MCF 10A (cell line): Measurements from ENCODE around the gene FMNL2. TPM values are rescaled to one million over a fixed set of nuclear protein-coding genes. Genes with fewer than 3 reads are reported as not detected.
A peak's percentile ranks its signal among the peaks of the same experiment; 100 is the strongest.

Experiments
- BruUV-seq: library from RNA; stranded (reverse); fragments of 400-500 nt; replicated peaks from 2 replicates; lab custom pipeline; 2021; lab: Mats Ljungman, UMichigan
- CTCF ChIA-PET: fragments of 300-600 bp; sonication (Branson Sonifier 250); formaldehyde crosslinking; extraction: SDS; loops from one replicate; lab custom pipeline; 2021; ENCODE audit warnings: antibody characterized with exemption, inconsistent platforms; lab: Yijun Ruan, JAX
- POLR2A ChIA-PET: fragments of 300-600, 350-650 bp; sonication (Branson Sonifier 250); formaldehyde crosslinking; extraction: SDS; loops from one replicate; lab custom pipeline; 2020; ENCODE audit warnings: antibody characterized with exemption, inconsistent platforms; lab: Yijun Ruan, JAX
- DNase-seq: peaks from one replicate; pipeline ENCODE4 v3.0.0-alpha.2; 2018; ENCODE audit not compliant: unreplicated experiment
- H3K27ac Mint-ChIP-seq: one replicate; pipeline ENCODE4 v1.8.0; 2022; ENCODE audit warnings: mild to moderate bottlenecking, low read depth, mixed read lengths; ENCODE audit not compliant: unreplicated experiment
- H3K27me3 Mint-ChIP-seq: one replicate; pipeline ENCODE4 v1.8.0; 2022; ENCODE audit warnings: mixed read lengths; ENCODE audit not compliant: insufficient read depth, unreplicated experiment
- H3K36me3 Mint-ChIP-seq: one replicate; pipeline ENCODE4 v1.8.0; 2022; ENCODE audit warnings: mild to moderate bottlenecking, moderate library complexity, mixed read lengths; ENCODE audit not compliant: insufficient read depth, unreplicated experiment
- H3K4me1 Mint-ChIP-seq: one replicate; pipeline ENCODE4 v1.8.0; 2022; ENCODE audit warnings: mixed read lengths; ENCODE audit not compliant: insufficient read depth, unreplicated experiment
- H3K4me3 Mint-ChIP-seq: one replicate; pipeline ENCODE4 v1.8.0; 2022; ENCODE audit warnings: mild to moderate bottlenecking, moderate library complexity, mixed read lengths; ENCODE audit not compliant: unreplicated experiment
- H3K9me3 Mint-ChIP-seq: one replicate; pipeline ENCODE4 v1.8.0; 2022; ENCODE audit warnings: mixed read lengths; ENCODE audit not compliant: unreplicated experiment
- intact Hi-C: fragments of 100-400 bp; cut with micrococcal nuclease; formaldehyde crosslinking; loops from 2 replicates; pipeline ENCODE4 v1.14.1; 2022
- total RNA-seq: library from RNA; stranded (reverse); gene quantifications from 2 replicates; pipeline ENCODE4 v1.2.3, GENCODE V29; 2022
- TF ChIP-seq, protein P1 (sequence below): fragments of 200-600 bp; IDR thresholded peaks from one replicate; pipeline ENCODE4 v1.8.0; 2022; ENCODE audit warnings: antibody characterized with exemption, mild to moderate bottlenecking; ENCODE audit not compliant: unreplicated experiment

FMNL2 gene
- total RNA-seq, 1 experiment from 2014 or later: 76.5 TPM

DNA sequence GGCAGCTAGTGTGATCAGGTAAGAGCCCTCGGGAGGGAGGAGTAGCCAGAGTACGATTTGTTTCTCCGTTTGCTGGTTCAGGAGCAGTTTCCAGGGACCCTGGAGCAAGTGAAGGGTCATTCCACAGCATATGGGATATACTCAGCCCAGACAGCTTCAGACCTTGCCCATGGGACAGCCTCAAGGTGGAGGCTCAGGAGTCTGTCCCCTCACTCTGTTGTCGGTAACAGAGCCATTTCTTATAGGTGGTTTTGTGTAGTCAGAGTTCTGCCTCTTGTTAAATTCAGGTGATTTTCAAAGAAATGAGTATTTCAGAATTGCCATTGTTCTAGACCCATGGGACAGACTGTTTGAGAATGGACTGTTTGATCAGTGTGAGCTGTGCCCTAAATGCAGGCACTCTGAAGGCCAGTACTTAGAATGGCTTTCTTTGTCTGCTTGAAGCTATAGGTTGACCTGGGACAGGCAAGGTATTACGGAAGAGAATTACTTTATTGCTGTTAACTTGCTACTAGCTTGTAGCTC lies 15.2 kb downstream of the FMNL2 start:
- ChIA-PET POLR2A (no interaction called here), CTCF (interaction anchor here (0.6 to 1.5 kb wide), 3 partner anchors 22 to 161 kb away, joined by 3 read pairs; no protein-coding TSS in a partner anchor)
- Mint-ChIP-seq H3K36me3 (peaks cover 13% of the 10 kb centered on the region), H3K27ac (peak overlapping the region; percentile 16), H3K4me3 (no peak overlapping the region), H3K27me3 (no peaks in the 10 kb centered on the region), H3K4me1 (peaks cover 23% of the 10 kb centered on the region), H3K9me3 (no peaks in the 10 kb centered on the region)
- TF ChIP-seq, protein P1, sequence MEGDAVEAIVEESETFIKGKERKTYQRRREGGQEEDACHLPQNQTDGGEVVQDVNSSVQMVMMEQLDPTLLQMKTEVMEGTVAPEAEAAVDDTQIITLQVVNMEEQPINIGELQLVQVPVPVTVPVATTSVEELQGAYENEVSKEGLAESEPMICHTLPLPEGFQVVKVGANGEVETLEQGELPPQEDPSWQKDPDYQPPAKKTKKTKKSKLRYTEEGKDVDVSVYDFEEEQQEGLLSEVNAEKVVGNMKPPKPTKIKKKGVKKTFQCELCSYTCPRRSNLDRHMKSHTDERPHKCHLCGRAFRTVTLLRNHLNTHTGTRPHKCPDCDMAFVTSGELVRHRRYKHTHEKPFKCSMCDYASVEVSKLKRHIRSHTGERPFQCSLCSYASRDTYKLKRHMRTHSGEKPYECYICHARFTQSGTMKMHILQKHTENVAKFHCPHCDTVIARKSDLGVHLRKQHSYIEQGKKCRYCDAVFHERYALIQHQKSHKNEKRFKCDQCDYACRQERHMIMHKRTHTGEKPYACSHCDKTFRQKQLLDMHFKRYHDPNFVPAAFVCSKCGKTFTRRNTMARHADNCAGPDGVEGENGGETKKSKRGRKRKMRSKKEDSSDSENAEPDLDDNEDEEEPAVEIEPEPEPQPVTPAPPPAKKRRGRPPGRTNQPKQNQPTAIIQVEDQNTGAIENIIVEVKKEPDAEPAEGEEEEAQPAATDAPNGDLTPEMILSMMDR: no peak
- DNase-seq: no peak
- no TSS peak for BruUV-seq
- intact Hi-C loops: no loop called here

DNA sequence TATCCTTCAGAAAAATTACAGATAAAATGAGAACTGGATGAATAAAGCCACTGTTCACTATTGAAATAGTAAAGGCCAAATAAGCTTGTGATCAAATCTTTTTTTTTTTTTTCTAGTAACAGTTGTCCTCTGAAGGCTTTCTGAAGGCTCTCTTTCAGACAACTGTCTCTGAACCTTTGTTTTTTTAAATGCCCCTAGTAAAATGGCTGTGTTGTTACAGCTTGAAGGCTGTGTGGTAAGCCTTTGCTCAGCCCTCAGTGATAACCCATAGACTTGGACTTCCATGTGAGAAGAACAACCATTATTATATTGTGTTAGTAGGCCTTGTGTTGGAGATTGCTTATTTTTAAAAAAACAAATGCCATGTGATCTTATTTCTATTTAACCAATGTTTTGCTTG lies 17.6 kb downstream of the FMNL2 start:
- DNase-seq: no peak
- Mint-ChIP-seq H3K4me1 (peaks cover 28% of the 10 kb centered on the region), H3K36me3 (peaks cover 13% of the 10 kb centered on the region), H3K27ac (no peak overlapping the region), H3K9me3 (no peaks in the 10 kb centered on the region), H3K27me3 (no peaks in the 10 kb centered on the region), H3K4me3 (no peak overlapping the region)
- intact Hi-C loops: no loop called here
- TF ChIP-seq, protein P1: no peak
- no TSS peak for BruUV-seq
- CTCF ChIA-PET: interaction anchor here (0.7 to 0.9 kb wide), 2 partner anchors 33 to 148 kb away, joined by 3 read pairs; no protein-coding TSS in a partner anchor
- POLR2A ChIA-PET: interaction anchor here (1.5 kb wide), 1 partner anchor 16 kb away, joined by 6 read pairs; no protein-coding TSS in a partner anchor

DNA sequence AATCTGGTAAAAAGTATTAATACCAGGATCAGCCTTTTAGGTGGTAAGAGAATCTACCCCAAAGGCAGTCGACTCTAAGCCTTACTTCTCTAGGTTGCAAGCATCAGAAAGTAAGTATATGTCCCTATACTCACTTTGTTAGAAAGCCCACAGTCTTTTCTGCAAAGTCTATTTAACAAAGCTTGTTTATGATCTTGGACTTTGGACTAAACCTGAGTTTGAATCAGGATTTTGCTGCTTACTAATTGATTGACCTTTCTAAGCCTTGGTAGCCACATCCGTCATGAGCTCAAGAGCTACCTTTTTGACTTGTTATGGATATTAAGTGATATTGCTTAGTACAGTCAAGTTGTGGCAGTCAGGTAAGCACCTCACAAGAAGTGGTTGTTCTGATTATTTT lies 18.4 kb downstream of the FMNL2 start:
- no TSS peak for BruUV-seq
- intact Hi-C loops: no loop called here
- CTCF ChIA-PET: interaction anchor here (0.5 to 0.8 kb wide), 2 partner anchors 19 to 1703 kb away, joined by 3 to 5 read pairs; partner anchors contain the start of gene FMNL2
- Mint-ChIP-seq H3K27me3 (no peaks in the 10 kb centered on the region), H3K36me3 (peaks cover 11% of the 10 kb centered on the region), H3K27ac (no peak overlapping the region), H3K9me3 (no peaks in the 10 kb centered on the region), H3K4me1 (peaks cover 21% of the 10 kb centered on the region), H3K4me3 (no peak overlapping the region)
- POLR2A ChIA-PET: interaction anchor here (0.7 to 1.4 kb wide), 4 partner anchors 9 to 236 kb away, joined by 3 to 4 read pairs (median 4); no protein-coding TSS in a partner anchor
- DNase-seq: no peak
- TF ChIP-seq, protein P1: no peak

DNA sequence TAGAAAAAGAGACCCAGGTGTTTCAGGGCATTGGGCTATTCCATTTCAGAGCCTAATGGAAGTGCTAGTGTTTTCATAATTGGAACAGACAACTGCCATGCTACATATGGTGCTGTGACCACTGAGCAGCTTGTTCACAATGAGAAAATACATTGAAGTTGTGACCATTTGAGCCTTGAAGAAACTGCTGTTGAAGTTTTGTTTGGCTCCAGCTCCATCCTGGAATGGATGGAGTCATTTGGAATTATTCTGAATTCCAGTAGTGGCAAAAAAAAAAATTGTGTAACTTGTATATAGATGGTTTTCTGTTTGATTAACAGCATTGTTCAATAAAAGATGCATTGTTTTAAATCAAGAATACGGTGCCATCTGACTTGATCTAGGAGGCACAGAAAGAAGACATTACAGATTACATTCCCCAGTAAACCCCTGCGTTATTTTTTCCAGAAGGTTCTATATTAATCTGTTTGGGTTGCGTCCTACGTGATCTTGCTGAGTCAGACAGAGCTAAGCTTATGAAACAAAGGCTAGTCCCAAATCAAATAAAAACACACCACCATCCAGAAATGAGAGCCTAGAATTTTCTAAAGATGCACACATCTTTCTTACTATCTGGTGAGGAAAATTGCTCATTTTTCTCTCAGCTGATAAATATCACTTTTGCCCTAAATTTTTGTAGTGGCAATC lies 19.2 kb downstream of the FMNL2 start:
- ChIA-PET CTCF (interaction anchor here (0.5 to 0.8 kb wide), 3 partner anchors 20 to 1704 kb away, joined by 3 to 5 read pairs (median 3); partner anchors contain the start of gene FMNL2), POLR2A (interaction anchor here (0.6 to 2.3 kb wide), 4 partner anchors 9 to 96 kb away, joined by 3 to 8 read pairs (median 4); no protein-coding TSS in a partner anchor)
- H3K9me3 Mint-ChIP-seq: no peaks in the 10 kb centered on the region
- BruUV-seq: no TSS peak
- peaks cover 18% of the 10 kb centered on the region for H3K4me1 Mint-ChIP-seq
- no peak for DNase-seq
- intact Hi-C loops: no loop called here
- peaks cover 2% of the 10 kb centered on the region for H3K36me3 Mint-ChIP-seq
- H3K27ac Mint-ChIP-seq: peak overlapping the region; percentile 27
- H3K27me3 Mint-ChIP-seq: no peaks in the 10 kb centered on the region
- H3K4me3 Mint-ChIP-seq: no peak overlapping the region
- TF ChIP-seq, protein P1: no peak
